ENCODE results near the gene DCTD. TPM values are rescaled to one million over a fixed set of nuclear protein-coding genes. Genes with fewer than 3 reads are reported as not detected.

The DCTD gene
- total and polyA plus RNA-seq, 2 of the 13 experiments (the other 11 are each of a cell fraction or from before 2014, with no cell fraction given): 85.1 to 95.3 TPM

DNA sequence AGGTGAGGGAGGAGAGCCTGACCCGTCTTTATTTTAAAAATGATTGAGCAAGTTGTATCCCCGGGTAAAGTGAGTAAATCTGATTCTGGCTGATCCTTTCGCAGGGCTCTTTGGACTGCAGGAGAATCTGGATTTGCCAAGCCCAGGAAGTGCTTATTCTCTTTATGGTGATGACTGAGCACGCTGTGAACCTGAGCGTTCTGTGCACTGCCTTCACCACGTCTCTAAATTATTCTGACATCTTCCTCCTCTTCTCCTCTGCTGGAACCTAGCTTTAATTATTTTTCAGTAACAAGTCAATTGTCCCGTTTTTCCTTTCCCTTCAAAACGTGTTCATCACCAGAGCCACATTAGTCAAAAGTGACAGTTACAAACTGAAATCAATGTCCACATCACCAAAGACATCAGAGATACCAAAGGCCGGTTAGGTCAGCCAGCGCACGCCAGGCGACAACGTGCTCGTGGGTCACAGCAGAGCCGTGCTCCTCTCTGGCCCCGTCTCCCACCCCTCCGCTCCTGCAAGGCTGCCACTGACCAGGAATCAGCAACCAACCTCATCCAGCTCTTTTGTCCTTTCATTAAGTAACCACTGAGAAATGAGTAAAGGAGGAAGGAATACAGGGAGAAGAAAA is 74.3 kb downstream of the DCTD start (continued):
- TF ChIP-seq ESRRA (CRISPR knock-in tag; IDR thresholded peaks at IDR 0.05; ENCODE audit: low read depth) (no peak), SAP130 (CRISPR knock-in tag; IDR thresholded peaks at IDR 0.05; ENCODE audit: low read depth) (no peak), ZNF24 (IDR thresholded peaks at IDR 0.05) (no peak), ZNF124 (CRISPR knock-in tag; IDR thresholded peaks at IDR 0.05) (no peak), MAFK (conservative IDR thresholded peaks at IDR 0.05 in 1 of 2, IDR thresholded peaks at IDR 0.05 in 1 of 2; ENCODE audit: low read length in 2 of 2) (no peak), ATF7 (IDR thresholded peaks at IDR 0.05) (no peak), ATF7 (CRISPR knock-in tag; IDR thresholded peaks at IDR 0.05) (no peak)
- TF ChIP-seq, protein P1, sequence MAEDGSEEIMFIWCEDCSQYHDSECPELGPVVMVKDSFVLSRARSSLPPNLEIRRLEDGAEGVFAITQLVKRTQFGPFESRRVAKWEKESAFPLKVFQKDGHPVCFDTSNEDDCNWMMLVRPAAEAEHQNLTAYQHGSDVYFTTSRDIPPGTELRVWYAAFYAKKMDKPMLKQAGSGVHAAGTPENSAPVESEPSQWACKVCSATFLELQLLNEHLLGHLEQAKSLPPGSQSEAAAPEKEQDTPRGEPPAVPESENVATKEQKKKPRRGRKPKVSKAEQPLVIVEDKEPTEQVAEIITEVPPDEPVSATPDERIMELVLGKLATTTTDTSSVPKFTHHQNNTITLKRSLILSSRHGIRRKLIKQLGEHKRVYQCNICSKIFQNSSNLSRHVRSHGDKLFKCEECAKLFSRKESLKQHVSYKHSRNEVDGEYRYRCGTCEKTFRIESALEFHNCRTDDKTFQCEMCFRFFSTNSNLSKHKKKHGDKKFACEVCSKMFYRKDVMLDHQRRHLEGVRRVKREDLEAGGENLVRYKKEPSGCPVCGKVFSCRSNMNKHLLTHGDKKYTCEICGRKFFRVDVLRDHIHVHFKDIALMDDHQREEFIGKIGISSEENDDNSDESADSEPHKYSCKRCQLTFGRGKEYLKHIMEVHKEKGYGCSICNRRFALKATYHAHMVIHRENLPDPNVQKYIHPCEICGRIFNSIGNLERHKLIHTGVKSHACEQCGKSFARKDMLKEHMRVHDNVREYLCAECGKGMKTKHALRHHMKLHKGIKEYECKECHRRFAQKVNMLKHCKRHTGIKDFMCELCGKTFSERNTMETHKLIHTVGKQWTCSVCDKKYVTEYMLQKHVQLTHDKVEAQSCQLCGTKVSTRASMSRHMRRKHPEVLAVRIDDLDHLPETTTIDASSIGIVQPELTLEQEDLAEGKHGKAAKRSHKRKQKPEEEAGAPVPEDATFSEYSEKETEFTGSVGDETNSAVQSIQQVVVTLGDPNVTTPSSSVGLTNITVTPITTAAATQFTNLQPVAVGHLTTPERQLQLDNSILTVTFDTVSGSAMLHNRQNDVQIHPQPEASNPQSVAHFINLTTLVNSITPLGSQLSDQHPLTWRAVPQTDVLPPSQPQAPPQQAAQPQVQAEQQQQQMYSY (CRISPR knock-in tag; IDR thresholded peaks at IDR 0.05): no peak

DNA sequence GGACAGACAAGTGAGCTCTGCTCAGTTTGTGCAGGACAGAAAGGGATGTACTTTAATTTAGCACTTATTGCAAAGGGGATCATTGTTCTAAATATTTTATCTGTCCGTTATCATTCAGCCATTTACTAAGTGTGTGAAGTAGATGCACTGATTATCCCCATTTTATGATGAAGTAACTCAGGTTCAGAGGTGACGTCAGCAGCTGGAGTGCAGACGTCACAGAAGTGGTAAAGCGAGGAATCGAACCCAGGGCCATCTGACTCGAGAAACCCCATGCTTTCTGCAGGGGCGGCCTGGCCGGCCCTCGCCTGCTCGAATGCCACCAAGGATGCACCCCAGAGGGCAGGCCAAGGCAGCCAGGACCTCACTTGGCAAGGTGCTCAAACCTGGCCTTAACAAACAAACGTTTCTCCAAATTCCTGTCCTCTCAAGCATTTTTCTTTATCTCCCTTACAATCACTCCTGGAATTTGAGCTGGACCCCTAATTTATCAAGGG is 75.0 kb downstream of the DCTD start:
- Histone ChIP-seq H3K27ac (ENCODE audit: extremely low read length, insufficient read depth, low read length) (no peak overlapping the region), H3K4me3 (replicated peaks in 1 of 3; ENCODE audit: insufficient read depth in 1 of 3, low read depth in 2 of 3, low read length in 3 of 3) (no peak overlapping the region), H3K4me2 (ENCODE audit: low read depth, low read length) (no peak overlapping the region), H2AFZ (ENCODE audit: low read length) (no peak overlapping the region), H3K9ac (ENCODE audit: insufficient read depth, low read depth, low read length) (no peak overlapping the region), H3K4me1 (ENCODE audit: insufficient read depth, low read length) (no peaks in the 10 kb centered on the region), H3K27me3 (ENCODE audit: control insufficient read depth in 1 of 2, insufficient read depth in 2 of 2, low read length in 2 of 2) (peaks cover 0 to 34% of the 10 kb centered on the region in 2 experiments; a peak in 3 of 5 replicates), H3K79me2 (ENCODE audit: insufficient read depth, low read length) (no peaks in the 10 kb centered on the region), H4K20me1 (ENCODE audit: insufficient read depth, low read length) (no peaks in the 10 kb centered on the region), H3K36me3 (replicated peaks in 1 of 2; ENCODE audit: control insufficient read depth in 1 of 2, insufficient read depth in 2 of 2, low read length in 2 of 2) (no peaks in the 10 kb centered on the region), H3K9me3 (ENCODE audit: low read length) (no peaks in the 10 kb centered on the region)
- DNase-seq (ENCODE audit: low spot score) (no peak), ATAC-seq (no peak), FAIRE-seq (no peak)
- peak; percentile 50; the same call in 1 of the 2 replicates for TF ChIP-seq CREB1 (IDR thresholded peaks at IDR 0.05)
- no peak for TF ChIP-seq CREB1 (CRISPR knock-in tag; IDR thresholded peaks at IDR 0.05)
- TF ChIP-seq DDIT3 (CRISPR knock-in tag; IDR thresholded peaks at IDR 0.05): no peak
- TF ChIP-seq ATF3 (CRISPR knock-in tag; IDR thresholded peaks at IDR 0.05): no peak
- intact Hi-C loops (cut with micrococcal nuclease; ENCODE audit: unreplicated experiment): no loop called here
- POLR2A ChIA-PET: no interaction called here
- in situ Hi-C loops (cut with HindIII; ENCODE audit: extremely low pct_ligation_motif_present, low pct_unique_long_range_greater_than_20kb): no loop called here
- 22% methylated on average over 11 of the region's 11 CpGs for WGBS (ENCODE audit: low lambda C conversion rate)
- CTCF ChIA-PET (ENCODE audit: low intra/inter-chr PET ratio, low total read pairs): no interaction called here
- BruUV-seq (replicated peaks): no TSS peak

All from HepG2 (cell line).